Measurements from ENCODE around the gene CBX4. TPM values are rescaled to one million over a fixed set of nuclear protein-coding genes. Genes with fewer than 3 reads are reported as not detected.
A peak's percentile ranks its signal among the peaks of the same experiment; 100 is the strongest.

CBX4 gene
- total and polyA plus RNA-seq, 2 of the 13 experiments (the other 11 are each of a cell fraction or from before 2014, with no cell fraction given), result 25.8 to 50.8 TPM

GRCh38 chr17:79832218-79833109, 6.8 kb downstream of the CBX4 start (continued):
- peak; percentile 38; the same call in 1 of the 2 replicates for TF ChIP-seq ARNT2 (CRISPR knock-in tag; IDR thresholded peaks at IDR 0.05; ENCODE audit: low read depth)
- TF ChIP-seq KLF9 (CRISPR knock-in tag; IDR thresholded peaks at IDR 0.05; ENCODE audit: low read depth), result no peak; the same call in 1 of the 2 replicates
- peak; percentile 84 for TF ChIP-seq POLR2G (IDR thresholded peaks at IDR 0.05; ENCODE audit: low read depth, low read length)
- 0 out of 2 replicates have a peak, but pooled peaks have one; percentile 71 for TF ChIP-seq ZFP37 (CRISPR knock-in tag; IDR thresholded peaks at IDR 0.05; ENCODE audit: borderline replicate concordance)
- TF ChIP-seq CCDC6 (CRISPR knock-in tag; IDR thresholded peaks at IDR 0.05), result 0 out of 2 replicates have a peak, but pooled peaks have one; percentile 42
- TF ChIP-seq PHF21A (CRISPR knock-in tag; IDR thresholded peaks at IDR 0.05), result peak; percentile 79
- peak; percentile 92 for TF ChIP-seq HIC2 (CRISPR knock-in tag; IDR thresholded peaks at IDR 0.05; ENCODE audit: low read depth)
- TF ChIP-seq FOXP1 (IDR thresholded peaks at IDR 0.05), result no peak
- no peak for TF ChIP-seq FOXP1 (CRISPR knock-in tag; IDR thresholded peaks at IDR 0.05)
- peak; percentile 46; the same call in 1 of the 2 replicates for TF ChIP-seq ESRRA (CRISPR knock-in tag; IDR thresholded peaks at IDR 0.05; ENCODE audit: low read depth)
- TF ChIP-seq ZNF652 (CRISPR knock-in tag; IDR thresholded peaks at IDR 0.05; ENCODE audit: borderline replicate concordance, low read depth), result peak; percentile 92
- TF ChIP-seq ZNF335 (CRISPR knock-in tag; IDR thresholded peaks at IDR 0.05), result no peak
- no peak for TF ChIP-seq TIGD3 (CRISPR knock-in tag; IDR thresholded peaks at IDR 0.05; ENCODE audit: borderline replicate concordance)
- no peak for TF ChIP-seq MIXL1 (CRISPR knock-in tag; IDR thresholded peaks at IDR 0.05)
- peak; percentile 19; the same call in 1 of the 2 replicates for TF ChIP-seq PITX1 (CRISPR knock-in tag; IDR thresholded peaks at IDR 0.05)
- no peak for TF ChIP-seq SIN3A (IDR thresholded peaks at IDR 0.05; ENCODE audit: borderline replicate concordance, low read depth, low read length)
- no peak for TF ChIP-seq MBNL3 (CRISPR knock-in tag; conservative IDR thresholded peaks at IDR 0.05)
- no peak for TF ChIP-seq ZFP41 (CRISPR knock-in tag; IDR thresholded peaks at IDR 0.05; ENCODE audit: borderline replicate concordance)
- no peak; the same call in none of the 2 replicates for TF ChIP-seq ZSCAN29 (CRISPR knock-in tag; conservative IDR thresholded peaks at IDR 0.05)
- peak; percentile 37; the same call in 1 of the 2 replicates for TF ChIP-seq ZSCAN31 (CRISPR knock-in tag; IDR thresholded peaks at IDR 0.05; ENCODE audit: low read depth)
- TF ChIP-seq KLF12 (CRISPR knock-in tag; IDR thresholded peaks at IDR 0.05; ENCODE audit: borderline replicate concordance), result peak; percentile 75; the same call in 1 of the 2 replicates
- peak; percentile 17; the same call in 1 of the 2 replicates for TF ChIP-seq ZSCAN9 (CRISPR knock-in tag; IDR thresholded peaks at IDR 0.05; ENCODE audit: borderline replicate concordance)
- peak; percentile 64; the same call in 1 of the 2 replicates for TF ChIP-seq ZNF564 (CRISPR knock-in tag; IDR thresholded peaks at IDR 0.05)
- TF ChIP-seq ZFP82 (CRISPR knock-in tag; IDR thresholded peaks at IDR 0.05; ENCODE audit: borderline replicate concordance), result peak; percentile 89; the same call in 1 of the 2 replicates
- no peak for TF ChIP-seq TGIF2 (CRISPR knock-in tag; IDR thresholded peaks at IDR 0.05)
- TF ChIP-seq ZNF326 (CRISPR knock-in tag; IDR thresholded peaks at IDR 0.05; ENCODE audit: borderline replicate concordance), result no peak
- no peak for TF ChIP-seq MXD1 (CRISPR knock-in tag; IDR thresholded peaks at IDR 0.05)
- TF ChIP-seq ZNF777 (CRISPR knock-in tag; IDR thresholded peaks at IDR 0.05), result no peak
- TF ChIP-seq ATAD3A (CRISPR knock-in tag; IDR thresholded peaks at IDR 0.05), result no peak
